Sigmoid colon (tissue), 7 donors: Measurements from ENCODE around the gene GRAPL. TPM values are rescaled to one million over a fixed set of nuclear protein-coding genes. Genes with fewer than 3 reads are reported as not detected.
A peak's percentile ranks its signal among the peaks of the same experiment; 100 is the strongest.
"Not testable (repeated sequence)": the region's sequence is repeated elsewhere in the genome, so short reads cannot be mapped to it uniquely, and the experiment has no call there.

Source experiments
- DNase-seq: peaks from one replicate; pipeline ENCODE4 v3.0.0-alpha.2; 2019
- H3K27ac ChIP-seq, 4 donors: fragments of 200-600 bp; sonication (generic); one replicate each; pipeline ENCODE4 v1.5.1; 2016 to 2019; ENCODE audit warnings: mild to moderate bottlenecking in 1 of 4
- H3K27me3 ChIP-seq, 3 donors: fragments of 200-600 bp; sonication (generic); one replicate each; pipeline ENCODE4 v1.5.1; 2019; ENCODE audit warnings: mild to moderate bottlenecking in 1 of 3
- H3K36me3 ChIP-seq, 4 donors: fragments of 200-600 bp; sonication (generic); one replicate each; pipeline ENCODE4 v1.5.1; 2016 to 2019
- H3K4me1 ChIP-seq, 4 donors: fragments of 200-600 bp; sonication (generic); one replicate each; pipeline ENCODE4 v1.5.1; 2017 to 2019
- H3K4me3 ChIP-seq, 4 donors: fragments of 200-600 bp; sonication (generic); one replicate each; pipeline ENCODE4 v1.5.1; 2017 to 2019; ENCODE audit warnings: mild to moderate bottlenecking in 2 of 4, moderate library complexity in 1 of 4
- H3K9me3 ChIP-seq, 4 donors: fragments of 200-600 bp in 3 of 4; sonication (generic) in 3 of 4; one replicate each; pipeline versions ENCODE4 v1.5.1 to v1.6.1; 2013 to 2019
- POLR2AphosphoS5 ChIP-seq, 4 donors: sonication (generic); formaldehyde crosslinking; IDR thresholded peaks; one replicate each; pipeline ENCODE4 v1.6.1; 2017; ENCODE audit warnings: antibody characterized with exemption in 4 of 4
- WGBS, 2 donors: extraction: QIAGEN DNeasy Blood & Tissue Kit; methylation state at CpG; one replicate each; pipeline ENCODE4 v1.1.7; 2013; 5-methylcytosine and 5-hydroxymethylcytosine counted together
- intact Hi-C: fragments of 100-400 bp; cut with DNase I; formaldehyde crosslinking; loops from one replicate; pipeline ENCODE4 v1.15.1; 2023
- polyA plus RNA-seq, 3 donors: library from polyadenylated mRNA; stranded (reverse); fragments of 200-250 nt; gene quantifications; one replicate each; pipeline ENCODE4 v1.2.3, GENCODE V29; 2013
- total RNA-seq, 4 donors: library from RNA; depleted of rRNA; stranded (reverse); fragments of >200 nt; gene quantifications; one replicate each; pipeline ENCODE4 v1.1.0, GENCODE V29; 2016
- donor health status: healthy with polysubstance abuse.
- donor health status: Bipolar disorder and iron deficiency.
- donor health status: healthy.

Gene GRAPL
- total RNA-seq (1 to 10 TPM in 2 of 4 donors, under 1 TPM in 1, not detected in 1; 0.54 to 3.9 (median 2.5) TPM), polyA plus RNA-seq (10 to 100 TPM in 1 of 3 donors, 1 to 10 TPM in 1, not detected in 1; 2.4 to 14.8 TPM)

DNA sequence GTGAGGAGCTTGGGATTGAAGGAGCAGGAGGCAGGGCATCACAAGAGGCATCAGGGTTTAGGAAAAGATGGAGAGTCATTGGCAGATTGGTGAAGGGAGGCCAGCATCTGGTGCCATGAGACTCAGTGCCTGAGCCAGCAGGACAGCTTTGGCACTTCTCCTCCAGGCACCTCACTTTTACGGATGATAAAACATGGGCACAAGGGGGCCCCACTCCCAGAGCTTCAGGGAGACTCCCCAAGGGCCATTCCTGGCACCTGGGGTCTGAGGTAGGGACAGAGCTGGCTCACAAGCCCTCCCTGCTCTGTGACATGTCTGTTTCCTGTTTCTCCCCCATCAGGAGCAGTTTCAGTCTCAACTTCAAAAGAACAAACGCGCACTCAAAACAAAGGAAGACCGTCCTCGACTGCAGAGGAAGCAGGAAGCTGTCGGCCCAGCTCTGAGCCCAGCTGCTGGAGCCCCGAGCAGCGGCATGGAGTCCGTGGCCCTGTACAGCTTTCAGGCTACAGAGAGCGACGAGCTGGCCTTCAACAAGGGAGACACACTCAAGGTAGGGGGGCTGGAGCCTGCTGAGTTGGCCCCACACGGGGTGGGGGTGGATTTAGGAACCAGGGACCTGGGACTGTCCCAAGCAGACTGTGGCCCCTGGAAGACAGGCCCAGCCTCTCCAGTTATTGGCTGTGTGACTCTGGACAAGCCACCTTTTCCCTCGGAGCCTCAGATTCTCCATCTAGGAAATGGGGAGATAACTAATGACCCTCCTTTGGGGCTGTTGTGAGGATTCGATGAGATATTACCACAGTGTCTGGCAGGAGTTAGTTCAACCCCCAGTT lies at the start of gene GRAPL:
GRAPL (plus strand) TSS at position 442 of the 833 bp plus-strand sequence; CDS start at position 473, 31 bp downstream.
- H3K9me3 ChIP-seq, H3K27me3 ChIP-seq, DNase-seq, H3K4me3 ChIP-seq, H3K4me1 ChIP-seq, H3K36me3 ChIP-seq, H3K27ac ChIP-seq, intact Hi-C loops: not testable (repeated sequence)
- WGBS, 2 donors = no CpG with 5 or more reads among the region's 14 CpGs

- 1 to 2% methylated on average over 12 of the region's 77 CpGs for WGBS, 2 donors
- Histone ChIP-seq H3K4me3 (peak overlapping the region in 2 of 4 donors; percentile 31 to 46), H3K27ac (peak overlapping the region in 2 of 4 donors; percentile 65 to 82)
- H3K27me3 ChIP-seq, H3K9me3 ChIP-seq, H3K36me3 ChIP-seq, DNase-seq, intact Hi-C loops, H3K4me1 ChIP-seq: not testable (repeated sequence)
Measured at GRCh38 chr17:19088804-19089685, 38.3 kb upstream of the GRAPL start.

- no CpG with 5 or more reads among the region's 13 CpGs for WGBS, 2 donors
- H3K27ac ChIP-seq, H3K4me3 ChIP-seq, DNase-seq, H3K36me3 ChIP-seq, H3K4me1 ChIP-seq, H3K9me3 ChIP-seq, H3K27me3 ChIP-seq, intact Hi-C loops: not testable (repeated sequence)
Measured at GRCh38 chr17:19090058-19090772, 37.2 kb upstream of the GRAPL start.

- WGBS, 2 donors = 50 to 69% methylated on average over 12 of the region's 15 CpGs
Measured at GRCh38 chr17:19092737-19093683, 34.4 kb upstream of the GRAPL start.

GRCh38 chr17:19093684-19094438 lies 33.5 kb upstream of the GRAPL start:
- H3K27ac ChIP-seq = peak overlapping the region; percentile 40 to 77 (median 62)
- H3K4me1 ChIP-seq, intact Hi-C loops, H3K27me3 ChIP-seq, H3K4me3 ChIP-seq, H3K36me3 ChIP-seq, H3K9me3 ChIP-seq: not testable (repeated sequence)
- peak; percentile 65 for DNase-seq
- WGBS, 2 donors = 91% methylated on average over 7 of the region's 15 CpGs

More at GRCh38 chr17:19092737-19093683, 34.4 kb upstream of the GRAPL start:
- H3K9me3 ChIP-seq, intact Hi-C loops, H3K27me3 ChIP-seq, H3K36me3 ChIP-seq, H3K4me3 ChIP-seq, H3K4me1 ChIP-seq: not testable (repeated sequence)
- H3K27ac ChIP-seq = peak overlapping the region; percentile 40 to 77 (median 62)
- peak; percentile 70 for DNase-seq
- TF ChIP-seq POLR2AphosphoS5 (IDR thresholded peaks at IDR 0.05) = peak in 1 of 4 donors; percentile 58

GRCh38 chr17:19108517-19108916 lies 18.9 kb upstream of the GRAPL start:
- WGBS, 2 donors = 42 to 73% methylated on average over 3 of the region's 6 CpGs
- H3K4me3 ChIP-seq, H3K4me1 ChIP-seq, H3K27ac ChIP-seq, H3K36me3 ChIP-seq, intact Hi-C loops, H3K9me3 ChIP-seq, H3K27me3 ChIP-seq, DNase-seq: not testable (repeated sequence)

DNA sequence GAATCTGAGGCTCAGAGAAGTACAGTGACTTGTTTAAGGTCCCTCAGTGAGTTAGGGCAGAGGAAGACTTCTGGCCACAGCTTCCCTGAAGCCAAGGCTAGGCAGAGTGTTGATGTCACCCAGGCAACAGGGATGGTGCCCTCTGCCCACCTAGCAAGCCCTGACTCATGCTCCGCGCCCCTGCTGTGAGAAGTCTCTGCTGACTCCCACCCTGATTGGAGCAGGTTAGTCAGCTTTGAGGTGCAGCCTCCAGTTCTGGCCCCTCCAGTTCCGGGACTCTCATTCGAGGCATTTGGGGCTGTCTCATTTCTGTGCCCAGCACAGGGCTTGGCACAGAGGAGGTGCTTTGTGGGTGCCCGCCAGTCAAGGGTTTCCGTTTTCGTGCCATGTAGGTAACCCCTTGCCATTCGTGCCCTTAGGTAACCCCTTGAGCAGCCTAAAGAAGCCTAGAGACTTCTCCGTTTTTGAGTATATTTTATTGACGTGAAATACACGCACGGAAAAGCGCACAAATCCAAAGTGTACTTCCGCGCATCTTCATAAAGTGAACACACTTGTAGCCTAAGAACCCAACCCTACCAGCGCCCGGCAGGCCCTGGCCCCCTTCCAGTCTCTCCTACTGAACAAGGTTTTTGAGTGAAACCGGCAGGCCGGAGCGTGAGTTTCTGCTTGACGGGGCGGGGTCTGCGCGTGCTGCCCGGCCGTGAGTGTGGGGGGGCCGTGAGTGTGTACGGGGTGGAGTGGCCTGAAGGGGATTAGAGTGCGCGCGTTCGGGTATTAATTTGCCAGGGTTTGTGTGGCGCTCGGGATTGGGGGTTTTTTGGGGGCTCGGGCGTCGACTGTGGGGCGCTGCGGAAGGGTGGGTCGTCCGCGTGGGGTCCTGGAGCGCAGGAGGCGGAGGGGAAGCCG lies 16.9 kb upstream of the GRAPL start:
- intact Hi-C loops, H3K27me3 ChIP-seq, DNase-seq, H3K4me1 ChIP-seq, H3K36me3 ChIP-seq, H3K9me3 ChIP-seq: not testable (repeated sequence)
- peak overlapping the region in 3 of 4 donors; percentile 45 to 60 (median 45) for H3K4me3 ChIP-seq
- 0 to 6% methylated on average over 1 to 2 of the region's 45 CpGs for WGBS, 2 donors
- H3K27ac ChIP-seq = peak overlapping the region; percentile 81 to 91 (median 83)
